GM21717 (cell line): ENCODE data around the gene CTU1.

ENCODE experiments used
- ATAC-seq: cut with Tn5 transposase; IDR thresholded peaks from one replicate; pipeline ENCODE4 v1.9.1; 2021; ENCODE audit warnings: mild to moderate bottlenecking, moderate library complexity; ENCODE audit not compliant: unreplicated experiment

Gene CTU1

DNA sequence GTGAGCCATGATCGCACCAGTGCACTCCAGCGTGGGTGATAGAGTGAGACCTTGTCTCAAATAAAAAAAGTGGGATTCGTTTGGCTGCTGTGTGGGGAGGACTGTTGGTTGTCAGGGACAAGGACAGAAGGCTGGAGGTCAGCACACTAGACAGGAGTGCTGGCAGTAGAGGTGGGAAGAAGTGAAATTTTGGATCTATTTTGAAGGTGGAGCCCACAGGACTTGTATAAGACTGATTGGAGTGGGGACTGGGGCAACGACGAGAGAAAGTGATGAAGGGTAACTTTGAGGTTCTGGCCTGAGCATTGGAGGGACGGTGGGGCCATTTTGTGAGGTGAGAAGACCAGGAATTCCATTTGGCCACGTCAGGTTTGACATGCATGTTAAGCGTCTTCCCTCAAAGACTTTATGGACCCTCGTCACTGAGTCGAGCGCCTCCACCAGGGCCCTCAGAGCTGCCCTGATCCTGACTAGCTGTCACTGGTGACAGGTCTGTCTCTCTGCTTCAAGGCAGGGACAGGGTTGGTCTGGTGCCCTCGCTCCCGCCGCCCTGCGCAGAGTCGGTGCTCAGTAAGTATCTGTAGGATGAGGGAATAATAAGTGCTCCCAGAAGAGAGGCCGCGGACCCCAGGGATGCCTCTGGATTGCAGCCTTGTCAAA, 673 bp downstream of the CTU1 start:
- ATAC-seq: no peak

DNA sequence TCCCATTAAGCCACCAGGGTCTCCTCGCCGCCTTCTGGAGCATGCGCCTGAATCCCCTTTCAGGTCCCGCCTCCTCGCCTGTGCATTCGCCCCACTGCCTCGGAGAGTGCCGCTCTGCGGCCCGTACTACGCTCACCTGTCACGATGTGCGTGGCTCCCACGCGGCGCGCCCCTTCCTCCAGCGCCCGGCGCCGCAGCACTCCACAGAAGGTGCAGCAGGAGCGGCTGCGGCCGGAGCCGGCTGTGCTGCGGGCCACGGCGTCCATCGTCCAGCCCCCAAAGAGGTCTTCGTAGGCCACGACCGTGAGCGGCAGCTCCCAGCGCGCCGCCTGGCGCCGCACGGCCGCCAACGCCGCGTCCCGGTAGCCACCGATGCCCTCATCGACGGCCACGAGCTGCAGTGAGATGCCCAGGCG, 4.3 kb downstream of the CTU1 start:
- no peak for ATAC-seq

DNA sequence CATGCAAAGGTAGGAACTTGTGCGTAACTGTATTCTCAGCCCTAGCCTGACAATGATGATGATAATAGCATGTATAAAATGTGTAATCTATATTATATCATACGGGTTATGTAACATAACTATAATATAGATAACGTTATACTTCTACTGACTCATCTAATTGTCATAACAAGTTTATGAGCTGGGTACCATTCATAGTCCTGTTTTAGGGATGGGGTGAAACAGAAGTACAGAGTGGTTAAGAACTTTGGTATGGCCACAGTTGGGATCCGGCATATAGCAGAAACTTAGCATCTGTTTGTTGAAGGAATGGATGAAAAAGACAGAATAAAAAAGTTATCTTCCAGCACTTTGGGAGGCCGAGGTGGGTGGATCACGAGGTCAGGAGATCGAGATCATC, 5.2 kb downstream of the CTU1 start:
- ATAC-seq: no peak

- ATAC-seq: no peak
Observed at GRCh38 chr19:51101171-51101865, 6.9 kb downstream of the CTU1 start.

DNA sequence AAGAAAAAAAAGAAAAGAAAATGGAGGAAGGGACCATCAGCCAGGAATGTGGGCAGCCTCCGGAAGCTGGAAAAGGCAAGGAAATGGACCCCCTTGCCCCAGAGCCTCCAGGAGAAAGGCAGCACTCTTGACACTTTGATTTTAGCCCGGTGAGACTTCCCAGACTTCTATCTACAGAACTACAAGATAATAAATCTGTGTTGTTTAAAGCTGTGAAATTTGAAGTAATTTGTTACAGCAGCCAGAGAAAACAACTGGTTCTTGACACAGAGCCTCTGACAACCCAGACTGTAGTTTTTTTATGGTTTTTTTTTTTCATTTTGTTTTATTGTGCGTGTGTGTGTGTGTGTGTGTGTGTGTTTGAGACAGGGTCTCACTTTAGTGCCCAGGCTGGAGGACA, 7.6 kb downstream of the CTU1 start:
- no peak for ATAC-seq

- no peak for ATAC-seq
Observed at GRCh38 chr19:51099047-51099382, 9.2 kb downstream of the CTU1 start.

DNA sequence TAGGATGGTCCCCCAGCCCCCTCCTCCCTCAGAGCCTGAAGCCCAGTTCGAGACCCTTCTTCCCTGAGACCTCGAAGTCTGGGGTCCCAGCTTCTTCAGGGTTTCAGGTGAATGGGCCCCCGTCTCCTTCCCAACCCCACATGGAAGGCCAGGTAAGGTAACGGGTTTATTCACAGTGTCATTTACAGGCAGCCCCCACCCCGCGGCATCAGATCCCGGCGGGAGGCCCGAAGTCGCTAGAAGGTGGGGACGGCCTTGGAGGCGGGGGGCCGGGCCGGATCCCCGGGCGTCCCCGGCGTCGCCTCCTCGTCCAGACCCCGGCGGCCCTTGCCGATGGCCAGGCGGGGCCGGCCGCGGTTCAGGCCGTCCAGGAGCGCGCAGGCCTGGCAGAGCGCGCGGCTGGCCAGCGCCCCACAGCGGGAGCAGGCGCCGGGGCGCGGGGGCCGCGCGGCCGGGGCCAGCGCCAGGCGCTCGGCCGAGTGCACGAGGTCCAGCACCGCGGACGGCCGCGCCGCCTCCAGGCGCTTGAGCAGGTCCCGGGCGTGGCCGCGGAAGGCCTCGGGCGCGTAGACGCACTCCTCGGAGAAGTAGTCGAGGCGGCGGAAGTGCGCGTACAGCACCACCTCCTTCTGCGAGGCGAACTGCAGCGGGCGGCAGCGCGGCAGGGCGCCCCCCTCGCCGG, 9.7 kb downstream of the CTU1 start:
- ATAC-seq: no peak

- ATAC-seq: no peak
Observed at GRCh38 chr19:51097796-51098195, 10.4 kb downstream of the CTU1 start.

DNA sequence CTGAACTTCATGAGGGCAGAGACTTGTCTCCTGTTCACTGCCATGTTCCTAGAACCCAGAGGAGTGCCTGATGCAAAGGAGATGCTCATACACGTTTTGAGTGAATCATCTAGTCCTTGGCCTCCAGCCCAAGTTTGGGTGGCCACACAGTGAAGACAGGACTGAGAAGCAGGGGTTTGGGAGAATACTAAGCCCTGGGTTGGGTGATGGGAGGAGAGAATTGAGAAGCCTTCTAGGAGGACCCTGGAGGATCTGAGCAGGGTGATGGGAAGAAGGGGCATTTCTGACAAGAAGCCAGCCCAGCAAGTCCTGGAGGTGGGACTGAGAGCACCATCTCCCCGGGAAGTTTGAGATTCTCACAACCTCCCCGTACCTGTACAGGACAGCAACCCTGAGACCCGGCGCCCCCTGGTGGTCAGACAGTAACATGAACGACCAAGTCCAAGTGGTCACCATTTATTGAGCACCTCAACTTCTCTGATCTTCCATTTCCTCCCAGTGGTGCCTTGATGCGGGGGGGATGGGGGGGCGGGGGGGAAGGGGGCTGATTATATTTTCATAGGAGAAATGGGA, 11.0 kb downstream of the CTU1 start:
- no peak for ATAC-seq

DNA sequence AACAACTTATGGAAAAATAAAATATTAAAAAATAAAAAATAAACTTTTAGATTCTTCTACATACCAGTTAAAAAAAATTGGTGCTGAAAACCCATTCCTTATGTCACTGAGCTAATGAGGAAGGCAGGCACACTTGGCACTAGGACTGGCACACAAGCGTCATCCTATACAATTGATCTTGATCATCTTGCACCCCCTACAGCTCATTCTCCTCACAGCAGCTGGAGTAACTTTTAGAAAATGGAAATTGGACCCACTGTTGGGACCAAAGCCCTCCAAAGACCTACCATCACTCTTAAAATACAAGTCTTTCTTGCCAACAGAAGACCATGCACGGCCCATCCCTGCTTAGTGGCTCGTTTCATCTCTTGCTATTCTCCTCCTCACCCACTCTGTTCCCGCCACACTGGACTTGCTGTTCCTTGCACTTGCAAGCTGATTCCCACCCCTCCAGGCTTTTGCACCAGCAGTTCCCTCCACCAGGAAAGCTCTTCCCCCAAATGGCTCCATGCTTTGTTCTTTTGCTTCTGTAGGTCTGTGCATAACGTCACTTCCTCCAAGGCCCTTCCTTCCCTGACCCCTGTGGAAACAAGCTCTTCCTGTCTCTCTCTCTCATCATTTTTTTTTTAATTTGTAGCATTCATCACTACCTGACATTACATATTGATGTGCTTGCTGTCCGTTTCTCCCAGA, 11.6 kb downstream of the CTU1 start:
- ATAC-seq: no peak

DNA sequence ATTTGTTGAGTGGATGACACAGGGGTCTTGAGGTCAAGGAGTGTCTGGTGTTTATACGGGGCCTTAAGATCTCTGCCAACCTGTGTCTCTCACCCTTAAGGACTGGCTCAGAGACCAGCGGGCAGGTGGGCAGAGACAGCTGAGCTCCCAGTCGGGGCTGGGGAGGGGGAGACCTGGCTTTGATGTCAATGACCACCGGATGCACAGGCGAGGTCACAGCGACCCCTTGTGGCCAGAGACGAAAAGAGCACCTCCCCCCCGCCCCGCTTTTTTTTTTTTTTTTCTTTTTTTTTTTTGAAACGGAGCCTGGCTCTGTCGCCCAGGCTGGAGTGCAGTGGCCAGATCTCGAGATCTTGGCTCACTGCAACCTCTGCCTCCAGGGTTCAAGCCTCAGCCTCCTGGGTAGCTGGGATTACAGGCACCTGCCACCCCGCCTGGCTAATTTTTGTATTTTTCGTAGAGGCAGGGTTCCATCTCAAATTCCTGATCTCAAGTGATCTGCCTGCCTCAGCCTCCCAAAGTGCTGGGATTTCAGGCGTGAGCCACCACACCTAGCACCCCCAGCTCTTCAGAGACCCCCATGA, 13.4 kb downstream of the CTU1 start:
- ATAC-seq: no peak

- no peak for ATAC-seq
Observed at GRCh38 chr19:51093510-51094345, 14.5 kb downstream of the CTU1 start.

- no peak for ATAC-seq
Observed at GRCh38 chr19:51093101-51093500, 15.1 kb downstream of the CTU1 start.

- ATAC-seq: no peak
Observed at GRCh38 chr19:51091895-51092873, 16.0 kb downstream of the CTU1 start.

- no peak for ATAC-seq
Observed at GRCh38 chr19:51091126-51091525, 17.1 kb downstream of the CTU1 start.

GRCh38 chr19:51090471-51090870, 17.7 kb downstream of the CTU1 start:
- ATAC-seq: no peak

GRCh38 chr19:51089786-51090185, 18.4 kb downstream of the CTU1 start:
- ATAC-seq: no peak

DNA sequence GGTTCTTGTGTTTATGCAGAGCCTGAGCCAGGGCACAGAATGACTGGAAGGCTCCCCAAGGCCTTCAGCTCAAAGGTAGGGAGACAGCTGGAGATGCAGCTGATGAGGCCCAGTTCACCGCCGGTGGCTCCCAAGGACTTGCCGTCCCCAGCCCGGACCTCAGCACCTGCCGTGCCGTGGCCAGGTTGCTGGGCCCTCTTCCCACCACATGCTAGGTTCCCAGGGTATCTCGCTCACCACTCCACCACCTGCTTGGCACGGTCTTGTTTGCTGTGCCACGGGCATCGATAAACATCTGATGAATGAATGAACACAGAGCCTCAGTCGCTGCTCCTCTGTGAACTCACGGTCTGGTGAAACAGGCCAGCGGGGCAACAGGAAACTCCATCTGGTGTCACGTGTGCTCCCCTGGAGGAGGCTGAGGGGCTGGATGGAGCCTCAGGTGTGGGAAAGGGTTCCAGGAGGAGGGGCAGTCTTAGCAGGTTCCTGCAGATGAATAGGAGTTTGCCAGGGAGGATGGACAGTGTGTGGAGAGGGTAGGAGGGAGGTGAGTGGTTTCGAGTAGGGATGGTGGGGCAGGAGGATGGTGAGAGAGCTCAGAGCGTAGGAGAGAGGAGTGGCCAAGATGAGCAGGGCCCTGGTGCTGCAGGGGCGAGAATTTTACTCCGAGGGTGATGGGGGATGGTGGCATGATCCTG, 21.9 kb downstream of the CTU1 start:
- no peak for ATAC-seq
